Ascending aorta (tissue), 2 donors: Measurements from ENCODE around the gene HS3ST6. TPM values are rescaled to one million over a fixed set of nuclear protein-coding genes. Genes with fewer than 3 reads are reported as not detected.
"Not testable (repeated sequence)": the region's sequence is repeated elsewhere in the genome, so short reads cannot be mapped to it uniquely, and the experiment has no call there.

ENCODE experiments used
- DNase-seq, 2 donors: peaks; one replicate each; pipeline ENCODE4 v3.0.0-alpha.2; 2019; ENCODE audit warnings: low spot score in 2 of 2
- H3K27ac ChIP-seq, 2 donors: fragments of 200-600 bp; sonication (generic); one replicate each; pipeline ENCODE4 v1.5.1; 2016 to 2017; ENCODE audit warnings: mild to moderate bottlenecking in 1 of 2
- H3K27me3 ChIP-seq: fragments of 200-600 bp; sonication (generic); one replicate; pipeline ENCODE4 v1.5.1; 2017
- H3K36me3 ChIP-seq, 2 donors: fragments of 200-600 bp; sonication (generic); one replicate each; pipeline ENCODE4 v1.5.1; 2016
- H3K4me1 ChIP-seq, 2 donors: fragments of 200-600 bp; sonication (generic); one replicate each; pipeline ENCODE4 v1.5.1; 2016 to 2017; ENCODE audit warnings: mild to moderate bottlenecking in 1 of 2
- H3K4me3 ChIP-seq, 2 donors: fragments of 200-600 bp; sonication (generic); one replicate each; pipeline ENCODE4 v1.5.1; 2016 to 2017; ENCODE audit warnings: mild to moderate bottlenecking in 1 of 2
- H3K9me3 ChIP-seq, 2 donors: fragments of 200-600 bp; sonication (generic); one replicate each; pipeline ENCODE4 v1.5.1; 2016
- CTCF ChIP-seq, 3 experiments: fragments of 200-600 bp in 2 of 3; fragments of 450-650 bp in 1 of 3; sonication (generic) in 2 of 3; IDR thresholded peaks; one replicate each; pipeline ENCODE4 v1.5.1; 2016 to 2019; ENCODE audit warnings: antibody characterized with exemption in 3 of 3, mild to moderate bottlenecking in 1 of 3, moderate library complexity in 1 of 3
- intact Hi-C: fragments of 100-400 bp; cut with DNase I; formaldehyde crosslinking; loops from one replicate; pipeline ENCODE4 v1.15.1; 2023
- total RNA-seq: library from RNA; depleted of rRNA; stranded (reverse); fragments of >200 nt; gene quantifications from one replicate; pipeline ENCODE4 v1.1.0, GENCODE V29; 2016

The HS3ST6 gene
- total RNA-seq, 1 donor from 2014 or later: not detected

- Histone ChIP-seq H3K4me1 (no peaks in the 10 kb centered on the region), H3K27me3 (no peaks in the 10 kb centered on the region), H3K27ac (no peak overlapping the region), H3K9me3 (no peaks in the 10 kb centered on the region), H3K4me3 (no peak overlapping the region), H3K36me3 (no peaks in the 10 kb centered on the region)
- TF ChIP-seq CTCF (IDR thresholded peaks at IDR 0.05): no peak
- DNase-seq: no peak
- intact Hi-C loops: no loop called here
Observed at GRCh38 chr16:1903845-1904840, 14.1 kb downstream of the HS3ST6 start.

- no peak for TF ChIP-seq CTCF (IDR thresholded peaks at IDR 0.05)
- no peak overlapping the region for H3K27ac ChIP-seq
- no peaks in the 10 kb centered on the region for H3K27me3 ChIP-seq
- H3K9me3 ChIP-seq: no peaks in the 10 kb centered on the region
- intact Hi-C loops: no loop called here
- H3K4me1 ChIP-seq: no peaks in the 10 kb centered on the region
- no peak overlapping the region for H3K4me3 ChIP-seq
- no peak for DNase-seq
- H3K36me3 ChIP-seq: no peaks in the 10 kb centered on the region
Observed at GRCh38 chr16:1903220-1903574, 15.0 kb downstream of the HS3ST6 start.

GRCh38 chr16:1902547-1903219 lies 15.5 kb downstream of the HS3ST6 start:
- Histone ChIP-seq H3K36me3 (no peaks in the 10 kb centered on the region), H3K27me3 (no peaks in the 10 kb centered on the region), H3K4me3 (no peak overlapping the region), H3K27ac (no peak overlapping the region), H3K9me3 (no peaks in the 10 kb centered on the region), H3K4me1 (no peaks in the 10 kb centered on the region)
- TF ChIP-seq CTCF (IDR thresholded peaks at IDR 0.05): no peak
- intact Hi-C loops: no loop called here
- no peak for DNase-seq

GRCh38 chr16:1900452-1900774 lies 17.8 kb downstream of the HS3ST6 start:
- no peaks in the 10 kb centered on the region for H3K9me3 ChIP-seq
- DNase-seq: no peak
- H3K27me3 ChIP-seq: no peaks in the 10 kb centered on the region
- TF ChIP-seq CTCF (IDR thresholded peaks at IDR 0.05): no peak
- no peak overlapping the region for H3K27ac ChIP-seq
- H3K4me1 ChIP-seq: no peaks in the 10 kb centered on the region
- intact Hi-C loops: no loop called here
- no peaks in the 10 kb centered on the region for H3K36me3 ChIP-seq
- no peak overlapping the region for H3K4me3 ChIP-seq

GRCh38 chr16:1899641-1900451 lies 18.4 kb downstream of the HS3ST6 start:
- Histone ChIP-seq H3K27ac (no peak overlapping the region), H3K9me3 (no peaks in the 10 kb centered on the region), H3K4me1 (no peaks in the 10 kb centered on the region), H3K27me3 (no peaks in the 10 kb centered on the region), H3K4me3 (no peak overlapping the region), H3K36me3 (no peaks in the 10 kb centered on the region)
- intact Hi-C loops: no loop called here
- no peak for DNase-seq
- no peak for TF ChIP-seq CTCF (IDR thresholded peaks at IDR 0.05)

- intact Hi-C loops, H3K9me3 ChIP-seq, H3K4me1 ChIP-seq, H3K36me3 ChIP-seq, H3K27me3 ChIP-seq, DNase-seq, H3K27ac ChIP-seq, H3K4me3 ChIP-seq: not testable (repeated sequence)
Observed at GRCh38 chr16:1897692-1898091, 20.5 kb downstream of the HS3ST6 start.
